ENCODE results near the gene HGD.

- no peak for TF ChIP-seq CTCF (IDR thresholded peaks at IDR 0.05)
- TF ChIP-seq MAX (CRISPR knock-in tag; IDR thresholded peaks at IDR 0.05): no peak
- no peak for TF ChIP-seq ZBTB43 (CRISPR knock-in tag; IDR thresholded peaks at IDR 0.05)
- no peak for TF ChIP-seq CBFB (CRISPR knock-in tag; IDR thresholded peaks at IDR 0.05; ENCODE audit: low read depth)
These were observed 6.1 kb upstream of the HGD start for GRCh38 chr3:120688121-120688520.

Measured in WTC11 (cell line).